ENCODE data around the gene MAPKBP1. TPM values are rescaled to one million over a fixed set of nuclear protein-coding genes. Genes with fewer than 3 reads are reported as not detected.

The MAPKBP1 gene
- total RNA-seq, 1 experiment from 2014 or later, result 14.5 TPM

GRCh38 chr15:41780266-41780665 lies 6.0 kb downstream of the MAPKBP1 start:
- peaks cover 4% of the 10 kb centered on the region for H3K9me3 Mint-ChIP-seq
- ATAC-seq, result no peak
- no peak for TF ChIP-seq TEAD1 (CRISPR knock-in tag; IDR thresholded peaks at IDR 0.05)
- TF ChIP-seq PREB (CRISPR knock-in tag; IDR thresholded peaks at IDR 0.05; ENCODE audit: borderline replicate concordance), result no peak
- no peak for TF ChIP-seq ETV6 (CRISPR knock-in tag; IDR thresholded peaks at IDR 0.05)
- no peak for TF ChIP-seq ZNF423 (CRISPR knock-in tag; IDR thresholded peaks at IDR 0.05)
- TF ChIP-seq AR (CRISPR knock-in tag; IDR thresholded peaks at IDR 0.05), result no peak
- no peak for TF ChIP-seq RORB (CRISPR knock-in tag; IDR thresholded peaks at IDR 0.05)
- TF ChIP-seq SMAD3 (CRISPR knock-in tag; IDR thresholded peaks at IDR 0.05; ENCODE audit: borderline replicate concordance), result no peak
- no peak for TF ChIP-seq NFE2L1 (CRISPR knock-in tag; IDR thresholded peaks at IDR 0.05)
- TF ChIP-seq FOXK1 (CRISPR knock-in tag; IDR thresholded peaks at IDR 0.05), result no peak
- TF ChIP-seq ARID4B (CRISPR knock-in tag; IDR thresholded peaks at IDR 0.05; ENCODE audit: borderline replicate concordance), result no peak
- no peak for TF ChIP-seq PRRX2 (CRISPR knock-in tag; IDR thresholded peaks at IDR 0.05)
- no peak for TF ChIP-seq JAZF1 (CRISPR knock-in tag; IDR thresholded peaks at IDR 0.05)
- TF ChIP-seq SMAD4 (CRISPR knock-in tag; IDR thresholded peaks at IDR 0.05), result no peak
- TF ChIP-seq TCF7 (CRISPR knock-in tag; IDR thresholded peaks at IDR 0.05; ENCODE audit: low read depth), result no peak
- no peak overlapping the region for H3K4me3 Mint-ChIP-seq
- H3K27ac Mint-ChIP-seq, result peak overlapping the region; percentile 71; the same call in 1 of the 2 replicates
- H3K27me3 Mint-ChIP-seq (ENCODE audit: low read depth), result no peaks in the 10 kb centered on the region
- ChIA-PET POLR2A (interaction anchor here (0.6 to 0.7 kb wide), 2 partner anchors 34 to 70 kb away, joined by 3 read pairs; no protein-coding TSS in a partner anchor), CTCF (interaction anchor here (0.7 to 1.1 kb wide), 3 partner anchors 124 to 314 kb away, joined by 3 to 5 read pairs (median 3); no protein-coding TSS in a partner anchor)
- H3K4me1 Mint-ChIP-seq, result peaks cover 46% of the 10 kb centered on the region
- DNase-seq (ENCODE audit: low spot score), result no peak
- H3K36me3 Mint-ChIP-seq, result peaks cover 3% of the 10 kb centered on the region; the same call in 1 of the 2 replicates

- ChIA-PET POLR2A (interaction anchor here (0.6 to 0.7 kb wide), 3 partner anchors 33 to 267 kb away, joined by 3 to 4 read pairs (median 3); partner anchors contain the start of gene LTK), CTCF (interaction anchor here (0.7 to 1.1 kb wide), 3 partner anchors 124 to 315 kb away, joined by 3 to 5 read pairs (median 3); no protein-coding TSS in a partner anchor)
- Mint-ChIP-seq H3K4me1 (peaks cover 42% of the 10 kb centered on the region), H3K36me3 (peaks cover 3% of the 10 kb centered on the region; the same call in 1 of the 2 replicates), H3K27me3 (ENCODE audit: low read depth) (no peaks in the 10 kb centered on the region), H3K4me3 (no peak overlapping the region), H3K27ac (no peak overlapping the region), H3K9me3 (peaks cover 4% of the 10 kb centered on the region)
- no peak for ATAC-seq
- DNase-seq (ENCODE audit: low spot score), result no peak
- TF ChIP-seq KAT7 (CRISPR knock-in tag; IDR thresholded peaks at IDR 0.05; ENCODE audit: borderline replicate concordance) (no peak), ZBTB43 (CRISPR knock-in tag; IDR thresholded peaks at IDR 0.05) (no peak), FOXJ3 (CRISPR knock-in tag; IDR thresholded peaks at IDR 0.05; ENCODE audit: borderline replicate concordance) (no peak), AFF4 (CRISPR knock-in tag; IDR thresholded peaks at IDR 0.05; ENCODE audit: borderline replicate concordance) (no peak)
Observed at GRCh38 chr15:41780727-41781126, 6.4 kb downstream of the MAPKBP1 start.

Measured in WTC11 (cell line).